Astrocyte (in vitro differentiated cells and primary cell): ENCODE measurements around the gene SCART1.

Experiments
- CTCF ChIP-seq: IDR thresholded peaks from 2 replicates; pipeline ENCODE4 v1.5.1; 2011; ENCODE audit warnings: low read depth, mild to moderate bottlenecking, inconsistent platforms, low read length, moderate library complexity; ENCODE audit not compliant: insufficient read depth
- EZH2 ChIP-seq: IDR thresholded peaks from 2 replicates; pipeline ENCODE4 v1.6.1; 2012; ENCODE audit warnings: mild to moderate bottlenecking, low read length, inconsistent platforms; ENCODE audit not compliant: insufficient read depth

DNA sequence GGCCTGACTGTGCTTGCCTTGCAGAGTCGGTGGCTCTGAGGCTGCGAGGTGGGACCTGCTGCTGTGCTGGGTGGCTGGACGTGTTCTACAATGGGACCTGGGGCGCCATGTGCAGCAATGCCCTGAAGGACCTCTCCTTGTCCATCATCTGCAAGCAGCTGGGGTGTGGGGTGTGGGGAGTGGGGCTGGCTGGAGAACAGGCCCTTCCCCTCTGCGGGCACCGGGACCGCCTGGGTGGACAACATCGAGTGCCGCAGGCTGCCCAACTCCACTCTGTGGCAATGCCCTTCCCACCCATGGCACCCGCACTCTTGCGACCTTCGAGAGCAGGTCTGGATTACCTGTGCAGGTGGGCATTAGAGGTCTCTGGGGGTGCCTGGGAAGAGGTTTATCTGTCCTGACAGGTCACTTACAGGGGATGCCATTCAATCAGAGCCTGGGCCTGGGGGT, 10.9 kb downstream of the SCART1 start:
- TF ChIP-seq CTCF (no peak), EZH2 (no peak)
